Loucy (cell line): ENCODE data around the gene BMP4.

Experiments
- CTCF ChIP-seq: fragments of 200-600 bp; sonication (generic); conservative IDR thresholded peaks from 2 replicates; pipeline ENCODE4 v1.5.1; 2014; ENCODE audit warnings: mild to moderate bottlenecking, antibody characterized with exemption, low read length
- EZH2phosphoT487 ChIP-seq: fragments of 200-600 bp; IDR thresholded peaks from 2 replicates; pipeline ENCODE4 v1.6.1; 2018; ENCODE audit warnings: antibody characterized with exemption, mild to moderate bottlenecking, moderate library complexity, borderline replicate concordance

DNA sequence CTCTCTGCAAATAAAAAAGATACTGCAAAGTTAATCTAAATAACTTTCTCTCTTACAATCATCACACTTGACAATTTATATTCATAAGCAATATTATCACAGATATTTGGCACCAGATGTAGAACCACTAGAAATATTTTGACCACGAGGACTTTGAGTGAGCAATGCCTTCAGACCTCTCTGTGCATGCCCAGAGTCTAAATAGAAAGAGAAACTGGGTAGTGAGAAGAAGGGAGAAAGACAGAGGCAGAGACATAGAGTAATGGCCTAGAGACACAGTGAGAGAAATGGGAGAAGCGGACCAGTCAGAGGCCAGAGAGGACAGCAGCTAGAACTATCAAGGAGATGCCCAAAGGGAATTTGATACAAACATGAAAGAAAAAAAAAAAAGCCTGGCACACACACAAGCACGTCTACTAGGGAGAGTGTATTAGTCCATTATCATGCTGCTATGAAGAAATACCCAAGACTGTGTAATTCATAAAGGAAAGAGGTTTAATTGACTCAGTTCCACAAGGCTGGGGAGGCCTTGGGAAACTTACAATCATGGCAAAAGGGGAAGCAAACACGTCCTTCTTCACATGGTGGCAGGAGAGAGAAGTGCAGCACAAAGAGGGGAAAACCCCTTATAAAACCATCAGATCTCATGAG is 41.1 kb downstream of the BMP4 start:
- TF ChIP-seq CTCF (no peak), EZH2phosphoT487 (no peak)
